Transverse colon (tissue), 4 donors: ENCODE data around the gene ACADM.

Source experiments
- CTCF ChIP-seq, 5 experiments: fragments of 200-600 bp in 3 of 5; fragments of 450-650 bp in 2 of 5; sonication (generic) in 3 of 5; IDR thresholded peaks; 1 replicate in 2 of 5; 2 replicates in 3 of 5; pipeline ENCODE4 v1.5.1; 2016 to 2017; ENCODE audit warnings: antibody characterized with exemption in 5 of 5, inconsistent platforms in 3 of 5, mild to moderate bottlenecking in 2 of 5, moderate library complexity in 1 of 5
- POLR2A ChIP-seq: fragments of 450-650 bp; IDR thresholded peaks from one replicate; pipeline ENCODE4 v1.6.1; 2016; ENCODE audit warnings: antibody characterized with exemption, mild to moderate bottlenecking, moderate library complexity
- POLR2AphosphoS5 ChIP-seq, 3 donors: sonication (generic); formaldehyde crosslinking; IDR thresholded peaks; one replicate each; pipeline ENCODE4 v1.6.1; 2016; ENCODE audit warnings: antibody characterized with exemption in 3 of 3

GRCh38 chr1:75812065-75812464 lies 87.6 kb downstream of the ACADM start:
- TF ChIP-seq CTCF (IDR thresholded peaks at IDR 0.05), result no peak
- no peak for TF ChIP-seq POLR2AphosphoS5 (IDR thresholded peaks at IDR 0.05)
- TF ChIP-seq POLR2A, result no peak
